Epithelial cell of esophagus (primary cell): ENCODE data around the gene CDK5R1.

Source experiments
- DNase-seq: peaks from one replicate; pipeline ENCODE4 v3.0.0; 2010; ENCODE audit warnings: low read depth
- H3K4me3 ChIP-seq: 2 replicates; pipeline ENCODE4 v1.5.1; 2011; ENCODE audit warnings: mild to moderate bottlenecking, low read length, control low read depth
- CTCF ChIP-seq: IDR thresholded peaks from 2 replicates; pipeline ENCODE4 v1.5.1; 2011; ENCODE audit warnings: low read depth, mild to moderate bottlenecking, low read length, control low read depth, inconsistent platforms; ENCODE audit not compliant: insufficient read depth; ENCODE audit errors: missing control alignments

Gene CDK5R1

GRCh38 chr17:32516450-32516849 is 29.7 kb downstream of the CDK5R1 start:
- H3K4me3 ChIP-seq: no peak overlapping the region
- no peak for DNase-seq
- no peak for TF ChIP-seq CTCF

GRCh38 chr17:32516940-32517701 is 30.3 kb downstream of the CDK5R1 start:
- TF ChIP-seq CTCF: no peak
- H3K4me3 ChIP-seq: no peak overlapping the region
- no peak for DNase-seq

- H3K4me3 ChIP-seq: no peak overlapping the region
- no peak for DNase-seq
- no peak for TF ChIP-seq CTCF
Observed at GRCh38 chr17:32517982-32518381, 31.2 kb downstream of the CDK5R1 start.

- no peak for DNase-seq
- H3K4me3 ChIP-seq: peak overlapping the region; percentile 39
- TF ChIP-seq CTCF: no peak
Observed at GRCh38 chr17:32518646-32519227, 31.9 kb downstream of the CDK5R1 start.

GRCh38 chr17:32519228-32520103 is 32.7 kb downstream of the CDK5R1 start:
- DNase-seq: peak; percentile 72
- no peak for TF ChIP-seq CTCF
- H3K4me3 ChIP-seq: peak overlapping the region; percentile 39

- no peak overlapping the region for H3K4me3 ChIP-seq
- no peak for TF ChIP-seq CTCF
- DNase-seq: peak; percentile 63
Observed at GRCh38 chr17:32520104-32520701, 33.4 kb downstream of the CDK5R1 start.
